CD14-positive monocyte (primary cell): ENCODE results near the gene JSRP1. TPM values are rescaled to one million over a fixed set of nuclear protein-coding genes. Genes with fewer than 3 reads are reported as not detected.
A peak's percentile ranks its signal among the peaks of the same experiment; 100 is the strongest.

Source experiments
- DNase-seq, 3 donors: peaks; one replicate each; pipeline ENCODE4 v3.0.0-alpha.2; 2011 to 2022
- H2AFZ ChIP-seq: 2 replicates; pipeline ENCODE4 v1.6.0; 2012; ENCODE audit warnings: mild to moderate bottlenecking, low read depth, low read length, inconsistent platforms; ENCODE audit not compliant: insufficient read depth, poor library complexity, severe bottlenecking
- H3K27ac ChIP-seq, 2 donors: 1 replicate in 1 of 2; 2 replicates in 1 of 2; pipeline ENCODE4 v1.5.1; 2012 to 2013; ENCODE audit warnings: low read length in 2 of 2, control low read depth in 1 of 2, inconsistent platforms in 1 of 2, low read depth in 1 of 2, mild to moderate bottlenecking in 1 of 2
- H3K27me3 ChIP-seq, 2 donors: one replicate each; pipeline versions ENCODE4 v1.6.0 to v1.6.1; 2011 to 2013; ENCODE audit warnings: low read length in 2 of 2; ENCODE audit not compliant: control insufficient read depth in 2 of 2, insufficient read depth in 2 of 2
- H3K36me3 ChIP-seq, 2 donors: replicated peaks in 1 of 2; 1 replicate in 1 of 2; 2 replicates in 1 of 2; pipeline versions ENCODE4 v1.5.1 to v1.6.1; 2012 to 2013; ENCODE audit warnings: low read length in 2 of 2, control low read depth in 1 of 2, inconsistent platforms in 1 of 2, mild to moderate bottlenecking in 1 of 2; ENCODE audit not compliant: insufficient read depth in 2 of 2, control insufficient read depth in 1 of 2
- H3K4me1 ChIP-seq, 2 donors: 1 replicate in 1 of 2; 2 replicates in 1 of 2; pipeline versions ENCODE4 v1.5.1 to v1.6.1; 2012 to 2013; ENCODE audit warnings: low read length in 2 of 2, control low read depth in 1 of 2, inconsistent platforms in 1 of 2, mild to moderate bottlenecking in 1 of 2, moderate library complexity in 1 of 2; ENCODE audit not compliant: insufficient read depth in 2 of 2, control insufficient read depth in 1 of 2
- H3K4me2 ChIP-seq: replicated peaks from 2 replicates; pipeline ENCODE3; 2012; ENCODE audit warnings: low read length, moderate library complexity, mild to moderate bottlenecking; ENCODE audit not compliant: poor library complexity, severe bottlenecking; ENCODE audit errors: extremely low read depth
- H3K4me3 ChIP-seq, 3 experiments: fragments of 200-600 bp in 1 of 3; sonication (generic) in 1 of 3; replicated peaks in 1 of 3; 1 replicate in 2 of 3; 2 replicates in 1 of 3; pipeline ENCODE4 v1.5.1; 2011 to 2013; ENCODE audit warnings: low read length in 3 of 3, mild to moderate bottlenecking in 3 of 3, control low read depth in 2 of 3, low read depth in 2 of 3, inconsistent platforms in 1 of 3, moderate library complexity in 1 of 3
- H3K79me2 ChIP-seq: 2 replicates; pipeline ENCODE4 v1.6.0; 2012; ENCODE audit warnings: mild to moderate bottlenecking, control low read depth, inconsistent platforms, low read length, moderate library complexity; ENCODE audit not compliant: insufficient read depth
- H3K9ac ChIP-seq: 2 replicates; pipeline ENCODE4 v1.6.0; 2017; ENCODE audit warnings: low read length, mild to moderate bottlenecking; ENCODE audit not compliant: insufficient read depth, poor library complexity, severe bottlenecking
- H3K9me3 ChIP-seq, 2 donors: replicated peaks in 1 of 2; 1 replicate in 1 of 2; 2 replicates in 1 of 2; pipeline versions ENCODE4 v1.5.1 to v1.6.1; 2012 to 2013; ENCODE audit warnings: low read length in 2 of 2, control low read depth in 1 of 2; ENCODE audit not compliant: control insufficient read depth in 1 of 2, insufficient read depth in 1 of 2
- H4K20me1 ChIP-seq: 2 replicates; pipeline ENCODE4 v1.6.0; 2012; ENCODE audit warnings: mild to moderate bottlenecking, low read length, control low read depth, moderate library complexity; ENCODE audit not compliant: insufficient read depth
- H3K27ac Mint-ChIP-seq, 7 donors: one replicate each; pipeline ENCODE4 v1.8.0; 2020; ENCODE audit warnings: mild to moderate bottlenecking in 7 of 7, mixed read lengths in 7 of 7, moderate library complexity in 6 of 7, inconsistent platforms in 2 of 7
- H3K27me3 Mint-ChIP-seq, 3 donors: one replicate each; pipeline ENCODE4 v1.8.0; 2021 to 2022; ENCODE audit warnings: low read depth in 3 of 3, mild to moderate bottlenecking in 3 of 3, mixed read lengths in 3 of 3, moderate library complexity in 3 of 3, inconsistent platforms in 1 of 3
- H3K36me3 Mint-ChIP-seq, 2 donors: one replicate each; pipeline ENCODE4 v1.8.0; 2020; ENCODE audit warnings: mixed read lengths in 2 of 2, inconsistent platforms in 1 of 2, mild to moderate bottlenecking in 1 of 2
- H3K4me1 Mint-ChIP-seq: one replicate; pipeline ENCODE4 v1.8.0; 2020; ENCODE audit warnings: mild to moderate bottlenecking, mixed read lengths
- H3K4me3 Mint-ChIP-seq, 2 donors: one replicate each; pipeline ENCODE4 v1.8.0; 2020; ENCODE audit warnings: mild to moderate bottlenecking in 2 of 2, mixed read lengths in 2 of 2, moderate library complexity in 1 of 2
- H3K9me3 Mint-ChIP-seq, 7 donors: one replicate each; pipeline ENCODE4 v1.8.0; 2020 to 2022; ENCODE audit warnings: mixed read lengths in 7 of 7, mild to moderate bottlenecking in 6 of 7, moderate library complexity in 6 of 7, inconsistent platforms in 2 of 7
- WGBS: methylation state at CpG from one replicate; pipeline ENCODE4 v1.1.5; 2013; ENCODE audit warnings: missing lambda C conversion rate; ENCODE audit not compliant: insufficient coverage; 5-methylcytosine and 5-hydroxymethylcytosine counted together
- intact Hi-C, 2 donors: fragments of 100-400 bp; cut with micrococcal nuclease; formaldehyde crosslinking; loops; one replicate each; pipeline versions ENCODE4 v1.15.0 to v1.15.1; 2023
- polyA plus RNA-seq, 3 donors: library from polyadenylated mRNA; depleted of rRNA in 1 of 3; unstranded in 2 of 3; stranded (reverse) in 1 of 3; fragments of 300-500 nt in 2 of 3; fragments of >200 nt in 1 of 3; fragmentation: Illumina TruSeq in 2 of 3; gene quantifications; 1 replicate in 2 of 3; 2 replicates in 1 of 3; pipeline ENCODE4 v1.2.3, GENCODE V29; 2012 to 2021
- TF ChIP-seq, protein P1 (sequence below): fragments of 200-600 bp; IDR thresholded peaks from one replicate; pipeline ENCODE4 v1.8.0; 2022; ENCODE audit warnings: antibody characterized with exemption, mild to moderate bottlenecking

Gene JSRP1
- polyA plus RNA-seq, 3 donors: 0.38 to 0.50 TPM; not detected in 1

DNA sequence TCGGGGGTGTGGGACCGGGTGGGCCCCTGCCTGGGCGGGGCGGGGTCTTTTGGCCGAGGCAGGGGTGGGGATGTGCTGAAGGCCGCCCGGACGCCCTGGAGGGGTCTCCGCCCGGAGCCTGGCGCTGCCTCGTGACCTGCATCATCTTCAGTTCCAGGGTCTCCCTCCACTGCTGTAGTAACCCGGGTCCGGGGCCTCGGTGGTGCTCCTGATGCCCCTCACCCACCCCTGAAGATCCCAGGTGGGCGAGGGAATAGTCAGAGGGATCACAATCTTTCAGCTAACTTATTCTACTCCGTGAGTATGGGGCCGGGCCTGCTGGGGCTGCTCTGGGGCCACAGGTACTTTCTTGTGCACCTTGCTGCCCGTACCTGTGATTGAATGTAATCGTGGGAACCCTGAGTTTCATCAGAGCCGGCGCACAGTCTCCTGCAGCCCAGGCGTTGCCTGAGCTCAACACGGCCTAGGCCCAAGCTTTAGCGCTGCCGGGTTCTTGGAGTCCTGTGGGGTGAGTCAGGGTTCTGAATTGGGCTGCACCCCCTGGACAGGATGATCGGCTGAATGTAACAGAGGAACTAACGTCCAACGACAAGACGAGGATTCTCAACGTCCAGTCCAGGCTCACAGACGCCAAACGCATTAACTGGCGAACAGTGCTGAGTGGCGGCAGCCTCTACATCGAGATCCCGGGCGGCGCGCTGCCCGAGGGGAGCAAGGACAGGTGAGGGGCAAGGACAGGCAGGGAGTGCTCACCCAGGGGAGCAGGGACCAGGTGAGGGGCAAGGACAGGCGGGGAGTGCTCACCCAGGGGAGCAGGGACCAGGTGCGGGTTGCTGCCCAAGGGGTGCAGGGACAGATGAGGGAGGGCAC lies 15.3 kb upstream of the JSRP1 start:
- Histone ChIP-seq H3K27me3 (no peaks in the 10 kb centered on the region), H4K20me1 (peaks cover 68% of the 10 kb centered on the region), H2AFZ (no peak overlapping the region), H3K9ac (peak overlapping the region; percentile 100), H3K36me3 (peaks cover 24 to 30% of the 10 kb centered on the region in 2 donors), H3K27ac (peak overlapping the region; percentile 96), H3K4me1 (peaks cover 64 to 77% of the 10 kb centered on the region in 2 donors), H3K4me2 (peak overlapping the region; percentile 82), H3K79me2 (peaks cover 87% of the 10 kb centered on the region), H3K4me3 (peak overlapping the region; percentile 72 to 100 (median 100)), H3K9me3 (no peaks in the 10 kb centered on the region)
- Mint-ChIP-seq H3K4me1 (peaks cover 57% of the 10 kb centered on the region), H3K4me3 (peak overlapping the region; percentile 95 to 98), H3K27ac (peak overlapping the region; percentile 87 to 97 (median 93)), H3K9me3 (peaks cover 0 to 7% (median 0%) of the 10 kb centered on the region in 7 donors), H3K27me3 (peaks cover 0 to 5% (median 2%) of the 10 kb centered on the region in 3 donors), H3K36me3 (peaks cover 16 to 37% of the 10 kb centered on the region in 2 donors)
- WGBS: 25% methylated on average over 40 of the region's 43 CpGs
- intact Hi-C loops: loop anchor here (1.0 to 10.0 kb wide), 6 partner anchors 9 to 343 kb away; partner anchors contain the start of genes DOT1L (in 1 of the 2), LSM7 (in 1 of the 2), PLEKHJ1 (in 1 of the 2) and SF3A2 (in 1 of the 2)
- TF ChIP-seq, protein P1, sequence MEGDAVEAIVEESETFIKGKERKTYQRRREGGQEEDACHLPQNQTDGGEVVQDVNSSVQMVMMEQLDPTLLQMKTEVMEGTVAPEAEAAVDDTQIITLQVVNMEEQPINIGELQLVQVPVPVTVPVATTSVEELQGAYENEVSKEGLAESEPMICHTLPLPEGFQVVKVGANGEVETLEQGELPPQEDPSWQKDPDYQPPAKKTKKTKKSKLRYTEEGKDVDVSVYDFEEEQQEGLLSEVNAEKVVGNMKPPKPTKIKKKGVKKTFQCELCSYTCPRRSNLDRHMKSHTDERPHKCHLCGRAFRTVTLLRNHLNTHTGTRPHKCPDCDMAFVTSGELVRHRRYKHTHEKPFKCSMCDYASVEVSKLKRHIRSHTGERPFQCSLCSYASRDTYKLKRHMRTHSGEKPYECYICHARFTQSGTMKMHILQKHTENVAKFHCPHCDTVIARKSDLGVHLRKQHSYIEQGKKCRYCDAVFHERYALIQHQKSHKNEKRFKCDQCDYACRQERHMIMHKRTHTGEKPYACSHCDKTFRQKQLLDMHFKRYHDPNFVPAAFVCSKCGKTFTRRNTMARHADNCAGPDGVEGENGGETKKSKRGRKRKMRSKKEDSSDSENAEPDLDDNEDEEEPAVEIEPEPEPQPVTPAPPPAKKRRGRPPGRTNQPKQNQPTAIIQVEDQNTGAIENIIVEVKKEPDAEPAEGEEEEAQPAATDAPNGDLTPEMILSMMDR: no peak
- DNase-seq: peak; percentile 55 to 78 (median 66)

DNA sequence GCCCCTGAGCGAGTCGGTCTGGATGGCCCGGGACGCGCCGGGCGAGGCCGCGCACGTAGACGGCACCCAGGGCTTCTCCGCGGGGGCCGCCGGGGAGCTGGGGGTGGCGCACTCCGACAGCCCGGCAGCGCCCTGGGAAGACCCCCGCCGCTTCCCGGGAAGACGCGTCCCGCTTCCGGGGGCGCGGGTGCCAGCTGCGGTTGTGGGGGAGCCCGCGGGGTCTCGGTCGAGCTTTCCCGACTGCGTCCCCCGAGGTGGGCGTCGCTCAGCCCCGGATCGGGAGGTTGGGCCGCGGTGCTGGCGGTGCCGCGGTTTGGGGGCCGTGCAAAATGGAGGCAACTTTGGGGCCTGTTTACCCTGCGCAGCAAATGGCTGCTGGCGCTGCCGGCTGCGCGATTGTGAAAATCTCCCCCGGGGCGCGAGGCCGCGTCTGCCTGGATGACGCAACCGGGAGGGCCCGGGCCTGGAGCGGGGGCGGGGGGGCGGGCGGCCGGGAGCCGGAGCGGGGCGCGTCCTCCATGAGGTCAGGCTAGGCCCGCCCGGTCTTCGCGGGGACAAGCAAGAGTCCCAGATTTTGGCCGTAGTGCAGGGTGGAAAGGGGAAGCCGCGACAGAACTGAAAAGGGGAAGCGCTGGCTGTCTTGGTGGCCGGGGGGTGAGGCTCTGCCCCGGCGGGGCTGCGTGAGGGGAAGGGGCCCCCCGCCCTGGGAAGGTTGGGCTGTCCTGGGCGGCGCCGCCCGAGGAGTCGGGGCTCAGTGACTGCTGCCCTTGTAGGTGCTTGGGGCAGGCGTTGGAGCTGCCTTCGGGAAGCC lies 14.4 kb upstream of the JSRP1 start:
- H3K27me3 ChIP-seq: no peaks in the 10 kb centered on the region
- intact Hi-C loops: loop anchor here (1.0 to 10.0 kb wide), 5 partner anchors 10 to 344 kb away; partner anchors contain the start of genes DOT1L (in 1 of the 2), LSM7 (in 1 of the 2) and SPPL2B (in 1 of the 2)
- Mint-ChIP-seq H3K36me3 (peaks cover 15 to 36% of the 10 kb centered on the region in 2 donors), H3K4me3 (peak overlapping the region; percentile 95 to 98), H3K9me3 (peaks cover 0 to 7% (median 0%) of the 10 kb centered on the region in 7 donors), H3K4me1 (peaks cover 63% of the 10 kb centered on the region), H3K27ac (peak overlapping the region; percentile 87 to 99 (median 97)), H3K27me3 (peaks cover 0 to 5% (median 2%) of the 10 kb centered on the region in 3 donors)
- peaks cover 73 to 79% of the 10 kb centered on the region in 2 donors for H3K4me1 ChIP-seq
- peak overlapping the region; percentile 72 to 100 (median 100) for H3K4me3 ChIP-seq
- H3K79me2 ChIP-seq: peaks cover 91% of the 10 kb centered on the region
- peaks cover 61% of the 10 kb centered on the region for H4K20me1 ChIP-seq
- TF ChIP-seq, protein P1: no peak
- H3K4me2 ChIP-seq: peak overlapping the region; percentile 94
- H3K9me3 ChIP-seq: no peaks in the 10 kb centered on the region
- H3K27ac ChIP-seq: peak overlapping the region; percentile 96
- H3K36me3 ChIP-seq: peaks cover 22 to 24% of the 10 kb centered on the region in 2 donors
- DNase-seq: peak; percentile 95 to 98 (median 97)
- no peak overlapping the region for H2AFZ ChIP-seq
- H3K9ac ChIP-seq: peak overlapping the region; percentile 100
- whole genome bisulfite sequencing: under 1% methylated on average over 86 of the region's 88 CpGs
